Stimulated activated CD8-positive, alpha-beta memory T cell treated with anti-CD3 and anti-CD28 coated beads, Interleukin-4, amount 100 ng/mL, for 48 hours (primary cell): ENCODE measurements around the gene ZNF18.
"Not testable (repeated sequence)": the region's sequence is repeated elsewhere in the genome, so short reads cannot be mapped to it uniquely, and the experiment has no call there.

Source experiments
- DNase-seq: peaks from one replicate; pipeline ENCODE4 v3.0.0-alpha.2; 2020

The ZNF18 gene

GRCh38 chr17:11986179-11986941, 10.9 kb downstream of the ZNF18 start:
- no peak for DNase-seq

GRCh38 chr17:11981862-11982261, 15.4 kb downstream of the ZNF18 start:
- no peak for DNase-seq

GRCh38 chr17:11980813-11981212, 16.5 kb downstream of the ZNF18 start:
- DNase-seq: no peak

- no peak for DNase-seq
Measured at GRCh38 chr17:11979795-11980194, 17.5 kb downstream of the ZNF18 start.

GRCh38 chr17:11972741-11973140, 24.5 kb downstream of the ZNF18 start:
- not testable (repeated sequence) for DNase-seq

GRCh38 chr17:11969565-11969964, 27.7 kb downstream of the ZNF18 start:
- DNase-seq: no peak

GRCh38 chr17:11954936-11955335, 42.3 kb downstream of the ZNF18 start:
- DNase-seq: no peak

- no peak for DNase-seq
Measured at GRCh38 chr17:11953924-11954323, 43.4 kb downstream of the ZNF18 start.

GRCh38 chr17:11952610-11953009, 44.7 kb downstream of the ZNF18 start:
- no peak for DNase-seq

GRCh38 chr17:11950771-11951519, 46.3 kb downstream of the ZNF18 start:
- no peak for DNase-seq

GRCh38 chr17:11949571-11949970, 47.7 kb downstream of the ZNF18 start:
- not testable (repeated sequence) for DNase-seq

- DNase-seq: no peak
Measured at GRCh38 chr17:11948789-11949188, 48.5 kb downstream of the ZNF18 start.

GRCh38 chr17:11944587-11944986, 52.7 kb downstream of the ZNF18 start:
- no peak for DNase-seq

GRCh38 chr17:11943759-11944347, 53.4 kb downstream of the ZNF18 start:
- DNase-seq: no peak

- not testable (repeated sequence) for DNase-seq
Measured at GRCh38 chr17:11943086-11943485, 54.2 kb downstream of the ZNF18 start.

- DNase-seq: no peak
Measured at GRCh38 chr17:11940904-11941303, 56.4 kb downstream of the ZNF18 start.

GRCh38 chr17:11935734-11936406, 61.4 kb downstream of the ZNF18 start:
- peak; percentile 58 for DNase-seq

- DNase-seq: no peak
Measured at GRCh38 chr17:11932337-11932898, 64.9 kb downstream of the ZNF18 start.

GRCh38 chr17:11928436-11928835, 68.8 kb downstream of the ZNF18 start:
- no peak for DNase-seq
